NCI-H526 (cell line): ENCODE data around the gene SUV39H2.
"Not testable (repeated sequence)": the region's sequence is repeated elsewhere in the genome, so short reads cannot be mapped to it uniquely, and the experiment has no call there.

Experiments
- DNase-seq, 2 experiments: peaks; one replicate each; lab custom pipeline; 2025; lab: John Stamatoyannopoulos, UW

Gene SUV39H2

DNA sequence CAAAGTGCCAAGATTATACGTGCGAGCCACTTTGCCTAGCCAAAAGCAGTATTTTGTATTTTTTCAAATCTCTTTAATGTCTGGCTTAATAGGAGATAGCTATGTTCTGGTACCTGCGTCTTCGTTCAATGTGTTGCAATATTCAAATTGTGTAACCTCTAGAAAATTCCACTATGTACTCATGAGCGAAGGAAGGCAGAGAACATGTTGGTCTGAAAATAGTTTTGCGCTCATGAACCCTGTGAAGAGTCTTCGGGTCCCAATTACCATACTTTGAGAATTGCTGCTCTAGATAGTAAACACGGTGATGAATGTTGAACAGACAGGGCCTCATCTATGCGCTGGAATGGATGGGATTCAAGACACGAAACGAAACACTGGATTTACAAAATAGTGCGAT lies 2.7 kb upstream of the SUV39H2 start:
- DNase-seq, result no peak

DNA sequence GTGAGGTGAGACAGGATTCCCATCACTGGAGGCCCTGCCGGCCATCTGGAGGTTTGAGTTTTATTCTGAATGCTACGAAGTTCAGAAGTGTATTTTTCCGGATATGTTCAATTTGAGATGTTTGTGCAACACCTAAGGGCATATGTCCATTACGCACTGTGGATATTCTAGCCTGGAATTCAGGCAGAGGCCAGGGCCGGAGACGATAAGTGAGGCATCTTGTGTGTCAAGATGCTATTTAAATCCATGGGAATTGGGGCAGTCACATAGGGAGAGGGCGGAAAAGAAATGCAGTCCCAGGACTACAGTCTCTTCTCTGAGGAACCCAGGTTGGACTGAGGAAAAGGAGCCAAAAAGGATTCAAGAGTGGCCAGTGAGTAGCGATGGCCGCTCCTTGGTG lies 1.9 kb upstream of the SUV39H2 start:
- no peak for DNase-seq

DNA sequence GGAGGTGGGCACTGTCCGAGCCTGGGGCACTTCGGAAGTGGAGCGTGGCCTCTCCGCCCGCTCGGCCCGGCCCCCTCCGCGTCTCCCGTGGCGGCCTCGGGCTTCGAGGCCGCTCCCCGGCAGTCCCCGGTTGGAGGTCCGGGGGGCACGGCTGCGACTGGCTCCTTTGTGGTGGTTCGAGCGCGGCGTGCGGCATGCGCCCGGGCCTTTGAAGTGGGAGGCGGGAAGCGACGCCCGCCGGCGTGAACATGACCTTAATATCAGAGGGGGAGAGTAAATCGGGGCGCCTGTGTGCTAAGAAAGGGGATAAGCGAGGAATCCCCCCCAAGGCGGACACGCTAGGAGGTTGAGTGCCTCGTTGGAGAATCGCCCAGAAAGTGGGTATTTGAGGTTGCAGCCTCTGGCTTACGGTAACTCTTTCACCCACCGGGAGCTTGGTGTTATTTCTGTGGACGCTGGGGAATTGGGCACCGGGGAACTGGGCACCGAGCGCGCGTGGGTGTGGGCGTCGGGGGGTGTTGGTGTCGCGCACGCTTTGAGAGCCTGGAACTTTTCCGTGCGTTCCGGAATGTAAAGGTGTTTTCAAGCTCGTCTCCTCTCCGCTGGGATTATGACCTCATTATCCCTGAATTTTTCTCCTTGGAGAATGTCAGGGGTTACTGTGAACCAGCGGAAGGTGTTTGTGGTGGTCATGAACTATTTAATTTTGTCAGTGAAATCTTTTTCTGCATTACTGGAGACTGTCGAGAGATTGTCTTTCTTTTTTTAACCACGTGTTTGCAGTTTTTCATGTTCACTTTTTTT lies 660 bp downstream of the SUV39H2 start:
- peak in 1 of 2 experiments; percentile 43 for DNase-seq

DNA sequence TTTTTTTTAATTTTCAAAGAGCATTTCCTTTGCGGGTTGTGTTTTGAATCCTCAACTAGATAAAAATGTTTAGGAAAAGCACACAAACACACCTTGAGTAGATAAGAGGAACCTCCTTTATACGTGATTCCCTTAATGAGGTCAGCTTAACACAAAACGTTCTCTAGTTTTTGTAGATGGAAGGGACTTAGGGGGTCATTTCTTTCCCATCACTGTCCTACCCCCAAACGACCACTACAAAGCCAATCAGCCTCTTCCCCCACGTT lies 1.2 kb downstream of the SUV39H2 start:
- DNase-seq, result no peak

DNA sequence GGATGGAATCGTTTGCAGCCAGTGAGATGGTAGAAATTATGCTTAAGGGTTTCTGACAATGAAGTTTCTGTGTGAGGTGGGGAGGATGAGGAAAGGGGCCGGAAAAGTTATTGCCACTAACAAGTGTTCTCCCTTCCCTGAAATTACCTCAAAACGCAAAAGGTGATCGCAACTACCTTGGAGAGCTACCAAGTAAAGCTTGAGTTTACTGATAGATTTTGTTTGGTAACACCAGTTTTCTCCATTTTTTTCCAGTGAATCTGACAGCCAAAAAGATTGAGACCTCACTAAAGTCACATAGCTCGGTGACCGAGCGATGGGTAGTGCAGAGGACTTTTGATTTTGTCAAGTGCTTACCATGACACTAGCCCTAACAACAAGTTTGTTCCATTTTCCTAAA lies 1.6 kb downstream of the SUV39H2 start:
- no peak for DNase-seq

DNA sequence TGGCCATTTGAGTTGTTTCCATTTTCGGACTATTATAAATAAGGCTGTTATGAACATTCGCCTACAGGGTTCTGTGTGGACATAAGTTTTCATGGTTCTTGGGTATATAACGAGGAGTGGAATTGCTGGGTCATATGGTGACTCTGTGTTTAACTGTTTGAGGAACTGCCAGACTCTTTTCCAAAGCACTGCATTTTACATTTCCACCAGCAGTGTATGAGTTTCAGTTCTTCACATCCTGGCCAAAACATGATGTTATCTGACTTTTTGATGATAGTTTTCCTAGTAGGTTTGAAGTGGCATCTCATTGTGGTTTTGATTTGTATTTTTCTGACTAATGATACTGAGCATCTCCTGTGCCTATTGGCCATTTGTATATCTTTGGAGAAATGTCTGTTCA lies 5.4 kb downstream of the SUV39H2 start:
- no peak for DNase-seq

DNA sequence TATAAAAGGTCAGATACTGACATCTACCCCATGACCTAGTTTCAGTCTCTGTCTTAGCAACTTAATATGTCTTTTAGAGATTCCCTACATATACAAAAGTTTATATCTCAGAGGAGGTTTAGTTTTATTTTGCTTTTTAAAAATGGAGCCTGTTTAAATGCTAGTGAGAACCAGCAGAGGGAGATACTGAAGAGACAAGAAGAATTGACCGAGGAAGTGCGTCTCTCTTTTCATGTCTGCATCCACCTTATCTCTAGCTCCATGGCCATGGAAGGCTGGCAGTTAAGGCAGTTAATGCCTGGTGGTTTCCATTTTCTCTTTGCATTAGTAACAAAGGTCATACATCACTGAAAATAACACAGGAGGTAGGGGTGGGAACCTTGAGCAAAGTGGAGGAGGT lies 10.7 kb downstream of the SUV39H2 start:
- DNase-seq, result no peak

DNA sequence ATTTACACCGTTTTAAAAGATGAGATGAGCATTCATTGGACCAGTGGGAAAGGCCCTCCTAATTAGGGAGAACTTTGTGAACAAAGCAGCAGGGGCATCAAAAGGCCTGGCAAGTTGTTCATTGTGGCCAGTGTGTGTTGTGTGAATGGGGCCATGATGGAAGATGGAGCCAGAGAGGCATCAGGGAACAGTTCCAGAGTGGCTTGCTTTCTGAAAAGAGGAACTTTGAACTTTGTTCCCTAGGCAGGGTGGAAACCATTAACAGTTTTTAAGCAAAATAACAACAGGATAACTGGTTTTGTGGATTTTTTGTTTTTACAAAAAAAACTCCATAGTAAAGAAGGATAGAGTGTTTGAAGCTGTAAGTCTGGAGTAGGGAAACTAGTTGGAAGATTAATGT lies 12.5 kb downstream of the SUV39H2 start:
- no peak for DNase-seq

DNA sequence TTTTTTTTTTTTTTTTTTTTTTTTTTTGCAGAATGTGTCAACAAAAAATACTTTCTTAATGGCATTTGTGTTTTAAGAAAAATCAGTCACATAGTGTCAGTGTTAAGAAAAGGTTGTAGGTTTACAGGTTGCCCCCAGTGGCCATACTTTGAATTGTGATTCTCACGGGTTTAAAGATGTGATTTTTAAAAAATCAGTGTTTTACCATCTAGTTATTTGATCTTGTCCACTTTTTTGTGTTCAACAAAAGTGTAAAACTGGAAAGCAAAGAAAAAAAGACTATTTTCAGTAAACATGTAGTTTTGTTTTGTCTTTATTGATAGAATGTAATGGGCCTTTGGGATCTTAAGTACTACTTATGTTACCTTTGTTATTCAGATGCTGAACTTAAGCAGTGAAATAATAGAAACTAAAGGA lies 25.7 kb downstream of the SUV39H2 start:
- peak in 1 of 2 experiments; percentile 23 for DNase-seq

DNA sequence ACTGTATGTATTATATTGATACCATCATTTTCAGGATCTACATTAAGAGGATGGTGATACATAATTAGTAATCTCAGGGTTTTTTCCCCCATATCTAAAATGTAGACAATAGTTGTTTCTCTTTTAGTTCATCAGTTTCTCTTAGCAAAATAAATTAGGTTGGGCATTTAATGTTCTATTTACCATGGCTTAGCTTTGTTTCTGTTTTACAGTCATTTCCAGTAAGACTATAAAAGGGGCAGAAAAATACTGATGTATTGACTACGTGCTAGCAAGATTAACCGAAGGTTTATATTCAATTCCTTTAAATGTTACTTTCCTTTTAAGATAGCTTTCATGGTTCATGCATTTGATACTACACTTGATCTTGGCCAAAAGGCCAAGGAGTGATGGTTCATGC lies 26.2 kb downstream of the SUV39H2 start:
- DNase-seq, result no peak

DNA sequence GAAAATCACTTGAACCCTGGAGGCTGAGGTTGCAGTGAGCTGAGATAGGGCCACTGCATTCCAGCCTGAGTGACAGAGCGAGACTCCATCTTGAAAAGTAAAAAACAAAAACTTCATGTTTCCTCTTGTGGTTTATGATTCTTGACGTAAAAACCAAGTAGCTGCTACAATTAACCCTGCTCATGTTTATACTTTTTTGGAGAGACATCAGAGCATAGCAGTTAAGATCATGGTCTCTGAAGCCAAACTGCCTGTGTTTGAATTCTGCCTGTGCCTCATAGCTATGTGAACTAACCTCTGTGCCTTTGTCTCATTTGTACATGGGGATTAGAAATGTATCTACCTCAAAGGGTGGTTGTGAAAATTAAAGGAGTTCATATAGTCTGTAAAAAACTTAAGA lies 27.2 kb downstream of the SUV39H2 start:
- DNase-seq, result no peak

DNA sequence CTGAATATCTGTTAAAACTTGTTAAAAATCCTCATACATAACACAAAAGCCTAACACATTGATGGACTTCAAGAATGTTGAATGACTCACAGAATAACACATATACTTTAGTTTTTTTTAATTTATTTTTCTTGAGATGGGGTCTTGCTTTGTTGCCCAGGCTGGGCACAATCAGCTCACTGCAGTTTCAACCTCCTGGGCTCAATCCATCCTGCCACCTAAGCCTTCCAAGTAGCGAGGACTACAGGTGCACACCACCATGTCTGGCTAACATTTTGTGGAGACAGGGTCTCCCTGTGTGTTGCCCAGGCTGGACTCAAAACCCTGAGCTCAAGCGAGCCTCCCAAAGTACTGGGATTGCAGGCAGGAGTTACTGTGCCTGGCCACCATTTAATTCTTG lies 28.1 kb downstream of the SUV39H2 start:
- no peak for DNase-seq

DNA sequence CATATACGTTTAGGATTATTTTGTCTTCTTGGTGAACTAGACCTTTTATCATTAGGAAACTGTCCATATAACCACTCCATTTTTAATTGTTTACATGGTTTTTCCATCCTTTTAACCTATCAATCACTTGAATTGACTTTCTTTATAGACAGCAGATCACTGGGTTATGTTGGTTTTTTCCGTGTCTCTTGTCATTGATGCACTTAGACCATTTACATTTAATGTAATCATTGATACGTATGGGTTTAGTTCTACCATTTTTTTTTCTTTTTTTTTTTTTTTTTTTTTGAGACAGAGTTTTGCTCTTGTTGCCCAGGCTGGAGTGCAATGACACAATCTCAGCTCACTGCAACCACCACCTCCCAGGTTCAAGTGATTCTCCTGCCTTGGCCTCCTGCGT lies 28.9 kb downstream of the SUV39H2 start:
- DNase-seq, result not testable (repeated sequence)

DNA sequence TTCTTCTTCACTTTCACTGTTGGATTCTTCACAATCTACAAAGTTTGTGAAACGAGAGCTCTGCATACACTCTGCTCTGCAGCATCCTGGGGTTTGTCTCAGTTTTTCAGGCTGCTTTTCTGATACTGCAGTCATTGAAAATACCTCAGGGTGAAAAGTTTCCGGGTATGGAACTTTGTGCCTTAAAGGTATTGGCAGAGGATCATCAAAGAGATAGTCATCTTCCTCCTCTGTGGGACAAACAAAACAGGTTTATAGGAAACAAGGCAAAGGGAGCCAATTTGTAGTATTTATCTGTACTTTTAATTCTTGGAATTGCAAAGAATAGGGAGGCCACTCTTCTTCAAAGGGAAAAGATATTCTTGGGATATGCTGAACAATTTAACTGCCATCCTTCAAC lies 30.4 kb downstream of the SUV39H2 start:
- DNase-seq, result no peak

DNA sequence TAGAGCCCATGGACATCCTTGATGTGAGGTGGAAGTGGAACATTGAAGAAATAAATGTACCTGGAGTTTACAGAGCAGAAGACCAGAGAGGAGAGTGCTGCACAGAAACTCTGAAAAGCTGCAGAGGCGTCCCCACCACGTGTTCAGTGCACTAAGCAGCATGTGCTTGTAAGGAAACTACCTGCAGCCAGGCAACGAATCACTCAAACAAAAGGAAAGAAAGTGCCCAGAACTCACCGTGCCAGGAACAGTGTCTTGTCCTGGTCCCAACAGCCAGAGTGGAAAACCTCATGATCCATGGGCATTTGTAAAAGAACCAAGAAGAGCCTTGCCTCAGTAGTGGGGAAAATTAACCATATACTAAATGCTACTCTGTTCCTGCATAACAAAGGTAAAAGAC lies 32.3 kb downstream of the SUV39H2 start:
- DNase-seq, result no peak

DNA sequence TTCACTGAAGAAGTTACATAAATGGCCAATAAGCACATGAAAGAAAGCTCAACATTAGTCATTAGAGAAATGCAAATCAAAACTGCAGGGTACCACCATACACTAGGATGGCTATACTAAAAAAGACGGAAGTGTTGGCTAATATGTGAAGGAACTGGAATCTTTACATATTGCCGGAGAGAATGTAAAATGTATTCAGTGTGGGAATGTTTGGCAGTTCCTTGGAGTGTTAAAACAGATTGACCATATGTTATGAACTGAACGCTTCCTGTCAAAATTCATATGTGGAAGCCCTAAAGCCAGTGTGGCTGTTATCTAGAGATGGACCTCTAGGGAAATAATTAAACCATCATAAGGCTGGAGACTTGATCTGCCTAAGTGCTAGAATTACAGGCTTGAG lies 33.1 kb downstream of the SUV39H2 start:
- no peak for DNase-seq

DNA sequence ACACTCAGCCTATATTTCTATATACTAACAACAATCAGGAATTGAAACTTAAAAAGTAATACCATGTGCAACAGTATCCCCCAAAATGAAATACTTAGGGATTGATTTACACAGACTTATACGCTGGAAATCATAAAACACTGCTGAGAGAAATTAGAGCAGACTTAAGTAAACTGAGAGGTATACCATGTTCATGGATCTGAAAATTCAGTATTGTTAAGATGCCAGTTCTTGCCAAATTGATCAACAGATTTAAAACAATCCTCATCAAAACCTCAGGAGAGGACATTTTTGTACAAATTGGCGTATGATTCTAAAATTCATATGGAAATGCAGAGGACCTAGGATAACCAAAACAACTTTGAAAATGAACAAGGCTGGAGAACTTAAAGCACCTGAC lies 37.9 kb downstream of the SUV39H2 start:
- DNase-seq, result no peak

DNA sequence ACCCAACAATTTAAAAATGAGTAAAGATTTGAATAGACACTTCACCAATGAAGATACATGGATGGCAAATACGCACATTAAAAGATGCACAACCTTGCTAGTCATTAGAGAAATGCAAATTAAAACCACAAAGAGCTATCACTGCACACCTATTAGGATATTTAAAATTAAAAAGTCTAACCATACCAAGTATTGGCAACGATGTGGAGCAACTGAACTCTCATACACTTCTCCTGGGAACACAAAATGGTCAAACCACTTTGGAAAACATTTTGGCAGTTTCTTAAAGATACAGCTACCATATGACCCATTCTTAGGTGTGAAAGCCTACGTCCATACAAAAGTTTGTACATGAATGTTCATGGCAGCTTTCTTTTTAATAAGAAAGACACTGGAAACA lies 39.2 kb downstream of the SUV39H2 start:
- DNase-seq, result no peak

DNA sequence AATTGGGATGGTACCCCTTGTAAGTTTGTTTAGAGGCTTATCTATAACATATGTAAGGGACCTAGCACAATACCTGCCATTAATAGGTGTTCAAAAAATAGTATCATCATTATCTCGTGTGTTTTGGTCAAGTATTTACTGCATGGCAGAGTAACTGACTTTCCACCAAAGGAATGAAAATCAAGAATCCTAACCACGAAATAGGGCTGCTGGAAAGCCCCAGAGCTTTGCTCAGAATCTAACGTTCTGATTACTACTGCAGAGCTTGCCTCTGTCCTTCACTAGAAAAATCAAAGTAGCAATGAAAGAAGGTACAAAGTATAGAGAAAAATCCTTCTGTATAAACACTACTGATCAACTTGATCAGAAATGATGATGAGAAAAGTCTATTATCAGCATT lies 40.3 kb downstream of the SUV39H2 start:
- DNase-seq, result no peak

DNA sequence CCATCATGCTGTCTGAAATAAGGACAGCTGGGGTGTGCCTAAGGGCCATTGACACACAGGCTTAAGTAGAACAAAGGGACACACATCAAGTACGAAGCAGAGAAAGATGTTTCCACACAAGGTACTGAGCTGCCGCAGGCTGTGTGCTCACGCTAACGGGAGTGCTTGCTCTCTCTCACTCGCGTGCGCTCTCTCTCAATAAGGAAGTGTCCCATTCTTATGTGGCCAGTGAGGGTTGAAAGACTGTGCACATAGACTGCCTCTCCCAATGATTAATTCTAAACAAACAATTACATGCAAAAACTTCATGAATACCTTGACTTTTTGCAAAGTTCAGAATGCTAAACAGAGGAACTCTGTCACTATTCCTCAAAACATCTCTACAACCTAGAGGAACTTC lies 45.3 kb downstream of the SUV39H2 start:
- DNase-seq, result no peak

DNA sequence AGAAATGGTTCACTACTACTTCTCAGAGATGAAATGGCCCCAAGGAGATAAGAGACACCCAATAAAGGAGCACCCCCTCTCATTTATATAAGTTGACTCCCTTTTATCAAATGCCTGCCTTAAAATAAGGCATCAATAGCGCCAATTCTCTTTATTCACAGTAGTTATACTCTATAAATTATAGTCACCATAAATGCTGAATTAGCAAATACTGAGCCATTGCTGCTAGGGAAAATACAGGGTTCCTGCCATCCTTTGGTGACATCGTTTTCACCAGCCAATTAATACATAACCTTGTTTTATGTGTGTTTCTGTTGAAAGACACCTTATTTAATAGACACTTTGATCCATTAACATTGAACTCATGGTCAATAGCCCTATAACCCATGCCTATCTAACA lies 46.6 kb downstream of the SUV39H2 start:
- no peak for DNase-seq

DNA sequence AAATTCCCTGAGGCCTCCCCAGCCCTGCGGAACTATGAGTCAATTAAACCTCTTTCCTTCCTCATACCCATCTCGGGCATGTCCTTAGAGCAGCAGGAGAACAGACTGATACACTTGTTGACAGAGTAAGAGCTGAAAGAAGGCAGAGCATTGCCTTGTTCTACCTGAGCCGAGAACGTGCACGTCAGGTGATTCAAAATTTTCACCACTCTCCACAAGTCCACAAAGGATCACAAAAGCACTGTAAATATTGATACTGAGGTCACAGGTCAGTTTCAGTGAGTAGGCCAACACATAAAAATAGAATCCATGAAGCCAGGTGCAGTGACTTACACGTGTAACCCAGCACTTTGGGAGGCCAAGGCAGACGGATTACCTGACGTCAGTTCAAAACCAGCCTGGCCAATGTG lies 47.4 kb downstream of the SUV39H2 start:
- DNase-seq, result no peak

DNA sequence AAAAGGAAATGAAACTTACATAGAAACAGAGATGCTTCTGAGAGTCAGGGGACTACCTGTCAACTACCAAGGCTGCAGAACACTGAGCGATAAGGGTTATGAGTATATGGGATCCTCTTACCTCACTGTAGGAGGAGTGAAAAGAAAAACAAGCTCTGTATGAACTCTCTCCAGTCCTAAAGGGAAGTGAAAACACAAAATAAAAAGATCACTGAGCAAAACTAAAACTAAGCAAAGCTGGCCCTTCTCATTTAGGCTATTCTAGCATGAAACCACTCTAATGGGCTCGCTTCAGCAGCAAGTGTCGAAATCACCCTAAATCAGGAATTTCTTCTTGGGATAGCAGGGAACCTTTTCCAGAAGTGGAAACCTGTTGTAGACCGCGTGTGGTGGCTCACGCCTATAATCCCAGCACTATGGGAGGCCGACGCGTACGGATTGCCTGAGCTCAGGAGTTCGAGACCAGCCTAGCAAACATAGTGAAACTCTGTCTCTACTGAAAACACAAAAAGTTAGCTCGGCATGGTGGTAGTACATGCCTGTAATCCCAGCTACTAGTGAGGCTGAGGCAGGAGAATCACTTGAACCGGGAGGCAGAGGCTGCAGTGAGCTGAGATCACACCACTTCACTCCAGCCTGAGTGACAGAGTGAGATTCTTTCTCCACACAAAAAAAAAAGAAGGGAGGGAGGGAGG lies 48.2 kb downstream of the SUV39H2 start:
- DNase-seq, result no peak

DNA sequence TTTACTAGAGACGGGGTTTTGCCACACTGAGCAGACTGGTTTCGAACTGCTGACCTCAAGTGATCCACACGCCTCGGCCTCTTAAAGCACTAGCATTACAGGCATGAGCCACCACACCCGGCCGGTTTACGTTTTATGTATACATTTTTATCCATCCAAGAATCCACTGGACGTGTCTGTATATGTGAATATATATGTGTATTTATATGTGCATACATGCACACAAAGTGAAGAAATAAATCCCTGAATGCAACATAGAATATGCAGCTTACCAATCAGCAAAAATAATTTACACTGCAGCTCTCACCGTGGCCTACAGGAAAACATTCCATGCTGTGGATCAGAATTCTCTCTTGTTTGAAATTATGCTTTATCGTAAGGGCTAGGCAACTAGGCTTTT lies 51.9 kb downstream of the SUV39H2 start:
- DNase-seq, result no peak
